ENCODE results near the gene WDR46.
A peak's percentile ranks its signal among the peaks of the same experiment; 100 is the strongest.

Gene WDR46

GRCh38 chr6:33314943-33315792 is 26.1 kb upstream of the WDR46 start:
- in situ Hi-C loops (cut with MboI; ENCODE audit: low pct_unique_long_range_greater_than_20kb, low sequenced_read_pairs): no loop called here
- no peak for DNase-seq

- in situ Hi-C loops (cut with MboI; ENCODE audit: low pct_unique_long_range_greater_than_20kb, low sequenced_read_pairs): no loop called here
- peak; percentile 67 for DNase-seq
Measured at GRCh38 chr6:33314515-33314942, 25.5 kb upstream of the WDR46 start.

GRCh38 chr6:33313709-33314514 is 24.9 kb upstream of the WDR46 start, which contains the start of gene TAPBP:
Gene TAPBP, minus strand, starts transcription at chr6:33314078. Its CDS starts 37 bp downstream, at chr6:33314041.
- in situ Hi-C loops (cut with MboI; ENCODE audit: low pct_unique_long_range_greater_than_20kb, low sequenced_read_pairs): no loop called here
- DNase-seq: peak; percentile 73

- peak; percentile 77 for DNase-seq
- in situ Hi-C loops (cut with MboI; ENCODE audit: low pct_unique_long_range_greater_than_20kb, low sequenced_read_pairs): no loop called here
Measured at GRCh38 chr6:33313105-33313708, 24.2 kb upstream of the WDR46 start.

DNA sequence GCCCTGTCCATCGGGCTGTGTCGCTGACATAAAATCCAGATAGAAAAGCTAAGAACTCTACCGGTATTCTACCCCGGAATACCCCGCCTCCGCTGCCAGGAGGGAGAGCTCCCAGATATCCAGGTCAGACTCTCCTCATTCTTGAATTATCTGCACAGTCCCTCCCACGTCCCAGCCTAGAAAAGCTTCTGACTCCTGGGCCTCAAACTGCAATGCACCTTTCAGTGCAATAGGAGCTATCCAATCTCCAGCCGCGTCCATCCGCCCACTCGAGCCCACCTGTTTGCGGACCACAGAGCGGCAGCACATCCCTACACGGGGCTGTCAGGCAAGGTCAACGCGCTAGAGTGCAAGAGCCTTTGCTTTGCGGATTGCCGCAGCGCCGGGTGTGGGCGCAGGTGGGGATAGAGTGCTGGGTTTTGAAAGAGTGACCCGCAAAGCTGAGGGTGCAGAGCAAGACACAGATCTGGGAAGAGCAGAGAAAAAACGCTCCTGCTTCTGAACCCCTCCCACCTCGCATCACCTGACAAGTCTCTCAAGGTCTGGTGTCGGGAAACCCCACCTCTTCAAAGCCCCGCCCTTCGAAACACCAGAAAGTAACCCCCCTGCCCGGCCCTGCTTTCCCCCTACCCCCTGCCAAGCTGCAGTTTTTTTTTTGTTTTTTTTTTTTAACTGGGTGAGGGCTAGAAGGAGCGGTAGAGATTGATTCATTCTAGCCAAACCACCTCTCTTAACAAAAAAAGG is 23.5 kb upstream of the WDR46 start:
- DNase-seq: peak; percentile 62
- in situ Hi-C loops (cut with MboI; ENCODE audit: low pct_unique_long_range_greater_than_20kb, low sequenced_read_pairs): no loop called here

DNA sequence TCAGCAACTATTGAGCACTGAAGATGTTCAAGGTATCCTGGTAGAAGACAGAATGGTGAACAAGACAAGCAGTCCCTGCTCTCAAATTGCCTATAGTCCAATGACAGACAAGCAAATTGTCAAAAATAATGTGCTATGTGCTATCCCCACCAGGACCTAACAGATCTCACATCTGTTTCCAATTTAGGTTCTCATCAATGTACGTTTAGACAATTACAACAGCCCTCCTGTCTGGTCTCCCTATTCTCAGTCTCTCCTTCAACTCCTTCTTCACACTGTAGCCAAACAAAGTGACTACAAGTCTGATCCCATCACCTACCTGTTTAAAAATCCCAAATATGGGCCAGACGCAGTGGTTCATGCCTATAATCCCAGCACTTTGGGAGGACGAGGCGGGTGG is 17.3 kb upstream of the WDR46 start:
- no peak for DNase-seq
- in situ Hi-C loops (cut with MboI; ENCODE audit: low pct_unique_long_range_greater_than_20kb, low sequenced_read_pairs): no loop called here

- no peak for DNase-seq
- in situ Hi-C loops (cut with MboI; ENCODE audit: low pct_unique_long_range_greater_than_20kb, low sequenced_read_pairs): no loop called here
Measured at GRCh38 chr6:33305052-33305451, 16.0 kb upstream of the WDR46 start.

DNA sequence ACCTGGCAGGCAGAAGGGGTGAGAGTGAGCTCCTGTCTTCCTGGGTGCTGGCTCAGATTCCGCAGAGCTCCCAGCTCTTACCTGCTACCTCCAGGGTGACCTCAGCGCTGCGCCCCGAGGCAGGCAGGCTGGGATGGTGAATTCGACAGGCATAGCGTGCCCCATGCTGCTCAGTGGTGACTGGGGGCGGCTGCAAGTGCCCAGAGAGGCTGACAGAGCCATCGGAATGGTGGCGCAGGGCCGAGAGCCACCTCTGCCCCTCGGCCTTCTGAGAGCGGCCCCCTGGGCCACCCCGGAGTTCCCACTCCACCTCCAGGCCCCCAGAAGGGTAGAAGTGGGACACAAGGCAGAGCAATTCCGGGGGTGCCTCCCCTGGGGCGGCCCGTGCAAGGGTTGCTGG is 15.2 kb upstream of the WDR46 start:
- no peak for DNase-seq
- in situ Hi-C loops (cut with MboI; ENCODE audit: low pct_unique_long_range_greater_than_20kb, low sequenced_read_pairs): no loop called here

- in situ Hi-C loops (cut with MboI; ENCODE audit: low pct_unique_long_range_greater_than_20kb, low sequenced_read_pairs): no loop called here
- DNase-seq: no peak
Measured at GRCh38 chr6:33301877-33302276, 12.8 kb upstream of the WDR46 start.

DNA sequence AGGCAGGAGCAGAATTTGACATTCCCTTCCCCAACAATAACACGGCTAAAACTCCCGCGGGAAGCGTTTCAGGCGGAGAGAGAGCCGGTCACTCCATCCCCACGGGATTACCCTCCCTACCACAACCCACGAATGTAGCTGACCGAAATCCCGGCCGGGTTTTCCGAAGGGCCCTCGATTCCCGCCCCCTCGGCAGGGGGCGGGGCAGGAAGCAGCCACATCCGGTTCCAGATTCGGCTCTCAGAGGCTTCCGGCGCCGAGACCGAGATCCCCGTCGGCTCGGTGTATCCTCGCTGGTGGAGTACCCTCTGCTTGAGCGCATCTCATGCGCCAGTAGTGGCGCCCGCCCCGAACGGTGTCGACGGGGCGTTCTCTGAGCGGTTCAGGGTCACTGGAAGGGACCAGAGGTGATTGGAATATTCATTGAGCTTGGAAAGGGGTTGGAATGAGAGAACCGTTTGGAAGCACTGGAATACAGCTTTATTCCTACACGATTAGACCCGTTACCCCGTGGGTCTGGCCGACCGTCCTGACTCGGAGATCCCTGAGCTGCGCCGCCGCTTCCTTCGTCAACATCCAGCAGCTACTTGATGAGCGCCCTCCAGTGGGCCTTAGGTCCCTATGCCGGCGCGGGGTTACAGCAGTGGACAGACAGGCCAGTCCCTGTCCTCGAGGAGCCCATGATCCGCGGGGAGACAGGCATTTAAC is 10.4 kb upstream of the WDR46 start:
- DNase-seq: peak; percentile 93
- in situ Hi-C loops (cut with MboI; ENCODE audit: low pct_unique_long_range_greater_than_20kb, low sequenced_read_pairs): no loop called here

GRCh38 chr6:33298773-33299236 is 9.8 kb upstream of the WDR46 start, which contains the start of gene RGL2:
Gene RGL2, minus strand, starts transcription at chr6:33298942. Its CDS starts 332 bp downstream, at chr6:33298610.
- in situ Hi-C loops (cut with MboI; ENCODE audit: low pct_unique_long_range_greater_than_20kb, low sequenced_read_pairs): no loop called here
- DNase-seq: no peak

DNA sequence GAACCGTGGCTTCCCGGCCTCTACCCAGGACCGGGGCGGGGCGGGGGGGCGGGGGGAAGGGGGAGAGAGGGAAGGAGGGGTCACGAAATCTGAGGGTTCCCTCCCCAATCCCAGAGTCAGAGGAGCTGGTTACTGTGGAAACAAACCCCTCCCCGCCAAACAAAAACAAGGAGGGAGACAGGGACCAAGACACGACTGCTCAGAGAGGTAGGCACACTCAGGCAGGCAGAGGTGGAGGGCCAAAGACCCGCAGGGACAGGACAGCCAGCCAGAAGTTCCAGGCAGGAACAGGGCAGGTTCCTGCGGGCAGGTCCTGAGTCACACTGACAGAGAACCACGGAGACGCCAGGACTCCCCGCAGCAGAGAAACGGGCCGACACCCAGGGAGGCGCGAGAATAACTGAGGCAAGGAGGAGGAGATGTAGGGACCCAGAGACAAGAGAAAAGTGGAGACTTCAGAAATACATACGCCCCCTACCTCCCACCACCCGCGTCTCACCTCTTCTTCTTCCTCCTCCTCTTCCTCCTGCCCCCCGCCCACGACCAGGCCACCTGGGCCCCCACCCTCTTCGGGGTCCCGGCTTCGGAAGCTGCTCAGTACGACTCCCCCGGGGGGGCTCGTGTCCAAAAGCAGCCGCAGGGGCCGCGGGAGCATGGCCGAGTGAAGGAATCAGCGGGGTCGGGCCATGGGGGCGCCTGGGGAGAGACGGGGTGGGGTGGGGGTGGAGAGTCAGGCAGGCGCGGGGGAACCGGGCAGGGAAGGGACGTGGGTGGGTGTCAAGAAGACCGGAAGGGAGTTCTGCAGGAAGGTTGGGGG is 9.1 kb upstream of the WDR46 start:
- peak; percentile 85 for DNase-seq
- in situ Hi-C loops (cut with MboI; ENCODE audit: low pct_unique_long_range_greater_than_20kb, low sequenced_read_pairs): no loop called here

- in situ Hi-C loops (cut with MboI; ENCODE audit: low pct_unique_long_range_greater_than_20kb, low sequenced_read_pairs): no loop called here
- DNase-seq: peak; percentile 71
Measured at GRCh38 chr6:33297406-33297955, 8.4 kb upstream of the WDR46 start.

DNA sequence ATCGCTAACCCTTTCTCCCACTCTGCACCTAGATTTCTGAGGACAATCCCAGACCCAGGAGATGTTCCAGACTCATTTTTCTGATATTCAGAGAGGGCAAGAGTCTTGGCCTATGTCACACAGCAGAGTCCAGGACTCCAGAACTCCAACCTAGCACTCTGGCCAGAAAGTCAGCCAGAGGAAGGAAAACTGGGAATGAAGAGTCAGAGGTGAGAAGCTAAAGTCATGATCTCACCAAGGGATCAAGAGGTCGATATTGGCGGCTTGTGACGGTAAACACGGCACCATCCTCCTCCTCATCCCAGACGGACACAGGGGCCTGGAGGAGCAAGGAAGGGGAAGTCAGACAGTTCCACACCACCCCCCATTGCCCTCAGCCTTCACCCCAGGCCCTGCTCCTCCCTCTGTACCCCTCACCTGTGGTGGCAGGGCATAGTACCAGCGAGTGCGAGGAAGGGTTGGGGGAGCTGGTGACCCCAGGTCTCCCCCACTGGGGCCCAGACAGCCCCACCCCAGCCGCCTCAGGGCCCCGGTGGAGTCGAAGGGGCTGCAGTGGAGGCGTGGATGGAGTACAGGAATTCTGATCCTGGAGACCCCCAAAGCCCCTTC is 7.9 kb upstream of the WDR46 start:
- in situ Hi-C loops (cut with MboI; ENCODE audit: low pct_unique_long_range_greater_than_20kb, low sequenced_read_pairs): no loop called here
- DNase-seq: no peak

DNA sequence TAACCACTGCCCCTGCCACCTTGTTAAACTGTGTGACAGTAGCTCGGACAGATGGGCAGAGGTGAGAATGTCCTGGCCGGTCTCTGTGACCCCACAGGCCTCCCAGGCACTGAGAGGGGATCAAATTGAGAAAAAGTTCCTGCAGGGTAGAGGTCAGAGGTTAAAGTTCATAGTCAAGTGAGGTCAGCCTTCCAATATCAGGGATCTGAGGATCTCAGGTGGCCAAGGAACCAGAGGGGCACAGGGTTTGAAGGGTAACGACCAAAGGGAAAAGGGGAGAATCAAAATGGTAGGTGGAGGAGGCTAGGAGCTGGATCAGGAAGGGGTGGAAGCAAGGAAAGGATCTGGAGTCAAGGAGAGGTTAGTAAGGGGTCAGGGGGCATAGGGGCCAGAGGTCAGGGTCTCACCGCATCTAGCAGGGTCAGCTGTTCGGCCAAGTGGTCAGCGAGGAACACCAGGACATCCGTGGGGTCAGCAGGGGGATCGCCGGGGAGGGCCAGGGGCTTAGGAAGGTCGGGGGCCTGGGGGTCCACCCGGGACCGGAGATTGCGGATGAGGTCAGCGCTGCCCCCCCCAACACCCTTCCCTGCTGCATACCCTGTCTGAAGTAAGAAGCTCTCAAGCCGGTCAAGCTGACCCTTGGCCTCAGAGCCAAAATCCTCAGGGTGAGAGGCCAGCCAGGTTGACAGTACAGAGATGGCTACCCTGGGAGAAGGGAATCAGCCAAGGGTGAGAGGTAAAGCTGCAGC is 6.8 kb upstream of the WDR46 start:
- DNase-seq: no peak
- in situ Hi-C loops (cut with MboI; ENCODE audit: low pct_unique_long_range_greater_than_20kb, low sequenced_read_pairs): no loop called here

DNA sequence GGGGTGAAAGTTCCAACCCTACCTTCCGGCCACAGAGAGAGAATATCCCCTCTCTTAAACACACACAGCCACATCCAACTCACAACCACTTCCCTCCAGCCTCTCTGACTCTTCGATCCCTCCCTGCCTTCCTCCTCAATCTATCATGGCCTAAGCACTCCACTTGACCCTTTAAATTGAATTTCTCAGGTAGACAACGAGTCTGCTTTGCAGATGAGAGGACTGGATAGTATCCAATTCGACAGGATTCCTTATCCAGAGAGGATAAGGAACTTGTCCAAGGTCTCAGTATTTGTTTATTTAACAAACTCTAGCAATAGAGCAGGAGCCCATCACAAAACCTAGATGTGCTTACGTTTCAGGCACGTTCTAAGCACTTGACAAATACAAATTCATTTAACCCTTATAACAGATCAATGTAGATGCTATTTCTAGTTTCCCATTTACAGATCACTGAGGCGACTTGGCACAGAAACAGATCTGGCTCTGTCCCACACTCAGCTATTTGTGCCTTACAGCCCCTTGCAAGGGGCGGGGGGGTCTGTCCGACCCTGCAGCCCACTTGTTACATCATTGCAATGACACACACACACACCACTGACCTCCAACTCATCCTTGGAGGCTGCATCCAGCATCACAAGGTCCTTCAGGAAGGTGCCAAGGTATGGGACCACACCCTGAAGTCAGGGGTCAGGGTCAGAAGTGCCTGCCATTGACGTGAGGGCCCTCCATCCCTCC is 5.2 kb upstream of the WDR46 start:
- in situ Hi-C loops (cut with MboI; ENCODE audit: low pct_unique_long_range_greater_than_20kb, low sequenced_read_pairs): no loop called here
- no peak for DNase-seq
